ENCODE data around the gene CASR.

The CASR gene

DNA sequence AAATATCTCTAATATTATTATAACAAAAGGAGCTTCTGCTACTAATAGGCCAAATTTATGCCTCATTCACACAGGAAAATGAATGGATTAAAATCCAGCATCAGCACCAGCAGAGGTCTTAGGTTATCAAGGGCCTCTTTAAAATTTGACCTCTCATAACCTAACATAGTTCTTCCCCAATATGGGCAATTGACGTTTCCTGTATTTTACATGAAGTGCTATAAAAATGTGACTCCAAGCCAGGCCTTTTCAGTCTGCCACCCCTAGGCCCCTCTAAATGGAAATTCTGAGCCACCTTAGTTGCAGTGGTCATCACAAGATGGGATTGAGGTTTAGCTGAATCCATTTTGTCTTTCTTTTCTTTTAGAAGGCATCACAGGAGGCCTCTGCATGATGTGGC, 70.1 kb downstream of the CASR start:
- no peaks in the 10 kb centered on the region for H3K9me3 ChIP-seq (ENCODE audit: control insufficient read depth, low read length)
- H3K4me1 ChIP-seq (ENCODE audit: control insufficient read depth, insufficient read depth, low read length, poor library complexity, severe bottlenecking), result no peaks in the 10 kb centered on the region
- DNase-seq, result no peak
- H3K27ac ChIP-seq (ENCODE audit: insufficient read depth, low read length, poor library complexity, severe bottlenecking), result no peak overlapping the region
- H3K36me3 ChIP-seq (ENCODE audit: control insufficient read depth, insufficient read depth, low read length), result no peaks in the 10 kb centered on the region
- no peak overlapping the region for H3K4me3 ChIP-seq (ENCODE audit: insufficient read depth, low read depth, low read length, poor library complexity, severe bottlenecking)
- no peaks in the 10 kb centered on the region for H3K27me3 ChIP-seq (replicated peaks; ENCODE audit: control insufficient read depth, insufficient read depth, low read length, poor library complexity, severe bottlenecking)

DNA sequence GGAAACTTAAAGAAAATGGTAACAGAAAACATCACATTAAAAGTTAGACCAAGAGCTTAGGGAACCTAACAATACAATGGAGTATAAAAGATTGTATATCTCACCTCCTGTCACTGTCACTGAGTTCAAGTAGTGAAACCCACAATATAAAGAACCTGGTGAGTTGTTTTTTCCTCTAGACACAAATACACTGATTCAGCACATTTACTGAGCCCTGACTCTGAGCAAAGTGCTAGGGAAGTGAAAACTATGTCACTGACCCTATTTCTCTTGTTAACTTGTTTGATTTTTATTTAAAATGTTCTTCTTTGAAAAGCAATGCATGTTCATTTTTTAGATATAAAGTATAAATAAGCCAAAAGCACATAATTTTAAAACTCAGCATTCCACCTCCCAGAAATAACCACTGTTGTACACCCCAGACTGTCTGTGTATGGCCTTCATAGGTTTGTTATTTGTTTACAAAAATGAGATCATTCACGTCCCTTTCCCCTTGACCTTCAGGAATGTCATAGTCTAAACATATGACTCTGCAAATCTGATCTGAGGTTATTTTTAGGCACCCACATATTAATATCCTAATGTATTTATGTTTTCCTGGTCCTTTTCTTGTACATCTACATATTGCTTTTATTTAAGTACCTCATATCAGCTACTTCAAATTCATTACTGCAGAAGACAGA, 72.4 kb downstream of the CASR start:
- no peaks in the 10 kb centered on the region for H3K4me1 ChIP-seq (ENCODE audit: control insufficient read depth, insufficient read depth, low read length, poor library complexity, severe bottlenecking)
- H3K36me3 ChIP-seq (ENCODE audit: control insufficient read depth, insufficient read depth, low read length), result no peaks in the 10 kb centered on the region
- H3K9me3 ChIP-seq (ENCODE audit: control insufficient read depth, low read length), result no peaks in the 10 kb centered on the region
- no peak overlapping the region for H3K4me3 ChIP-seq (ENCODE audit: insufficient read depth, low read depth, low read length, poor library complexity, severe bottlenecking)
- no peak overlapping the region for H3K27ac ChIP-seq (ENCODE audit: insufficient read depth, low read length, poor library complexity, severe bottlenecking)
- H3K27me3 ChIP-seq (replicated peaks; ENCODE audit: control insufficient read depth, insufficient read depth, low read length, poor library complexity, severe bottlenecking), result no peaks in the 10 kb centered on the region
- no peak for DNase-seq

GRCh38 chr3:122257644-122258364, 74.3 kb downstream of the CASR start:
- H3K36me3 ChIP-seq (ENCODE audit: control insufficient read depth, insufficient read depth, low read length), result no peaks in the 10 kb centered on the region
- no peak for DNase-seq
- H3K27me3 ChIP-seq (replicated peaks; ENCODE audit: control insufficient read depth, insufficient read depth, low read length, poor library complexity, severe bottlenecking), result no peaks in the 10 kb centered on the region
- H3K4me1 ChIP-seq (ENCODE audit: control insufficient read depth, insufficient read depth, low read length, poor library complexity, severe bottlenecking), result no peaks in the 10 kb centered on the region
- no peak overlapping the region for H3K27ac ChIP-seq (ENCODE audit: insufficient read depth, low read length, poor library complexity, severe bottlenecking)
- no peaks in the 10 kb centered on the region for H3K9me3 ChIP-seq (ENCODE audit: control insufficient read depth, low read length)
- H3K4me3 ChIP-seq (ENCODE audit: insufficient read depth, low read depth, low read length, poor library complexity, severe bottlenecking), result no peak overlapping the region

- H3K36me3 ChIP-seq (ENCODE audit: control insufficient read depth, insufficient read depth, low read length), result no peaks in the 10 kb centered on the region
- no peak overlapping the region for H3K27ac ChIP-seq (ENCODE audit: insufficient read depth, low read length, poor library complexity, severe bottlenecking)
- H3K4me1 ChIP-seq (ENCODE audit: control insufficient read depth, insufficient read depth, low read length, poor library complexity, severe bottlenecking), result no peaks in the 10 kb centered on the region
- H3K4me3 ChIP-seq (ENCODE audit: insufficient read depth, low read depth, low read length, poor library complexity, severe bottlenecking), result no peak overlapping the region
- H3K9me3 ChIP-seq (ENCODE audit: control insufficient read depth, low read length), result no peaks in the 10 kb centered on the region
- H3K27me3 ChIP-seq (replicated peaks; ENCODE audit: control insufficient read depth, insufficient read depth, low read length, poor library complexity, severe bottlenecking), result no peaks in the 10 kb centered on the region
- DNase-seq, result peak; percentile 5 to 27 (median 25)
Measured at GRCh38 chr3:122258757-122259371, 75.4 kb downstream of the CASR start.

DNA sequence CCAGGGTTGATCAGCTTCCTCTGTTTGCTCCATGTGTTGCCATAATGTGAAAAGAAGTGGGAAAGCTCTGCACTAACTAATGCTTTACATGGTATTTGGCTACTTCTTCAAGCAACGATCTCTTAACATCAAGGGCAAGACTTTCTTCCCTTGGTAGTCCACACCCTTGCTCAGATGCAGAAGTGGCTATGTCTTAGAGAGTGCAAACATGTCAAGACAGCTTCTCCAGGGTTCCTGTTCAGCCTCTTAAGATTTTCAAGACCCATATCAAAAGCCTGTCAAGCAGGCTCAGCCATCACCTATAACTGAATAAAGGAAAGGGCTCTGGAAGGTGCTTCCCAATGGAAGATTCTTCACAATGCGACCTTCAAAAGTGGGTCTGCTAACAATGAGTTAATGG, 76.7 kb downstream of the CASR start:
- no peak overlapping the region for H3K27ac ChIP-seq (ENCODE audit: insufficient read depth, low read length, poor library complexity, severe bottlenecking)
- no peak for DNase-seq
- H3K4me1 ChIP-seq (ENCODE audit: control insufficient read depth, insufficient read depth, low read length, poor library complexity, severe bottlenecking), result no peaks in the 10 kb centered on the region
- H3K27me3 ChIP-seq (replicated peaks; ENCODE audit: control insufficient read depth, insufficient read depth, low read length, poor library complexity, severe bottlenecking), result no peaks in the 10 kb centered on the region
- H3K36me3 ChIP-seq (ENCODE audit: control insufficient read depth, insufficient read depth, low read length), result no peaks in the 10 kb centered on the region
- H3K9me3 ChIP-seq (ENCODE audit: control insufficient read depth, low read length), result no peaks in the 10 kb centered on the region
- H3K4me3 ChIP-seq (ENCODE audit: insufficient read depth, low read depth, low read length, poor library complexity, severe bottlenecking), result no peak overlapping the region

GRCh38 chr3:122263058-122263457, 79.6 kb downstream of the CASR start:
- no peak overlapping the region for H3K4me3 ChIP-seq (ENCODE audit: insufficient read depth, low read depth, low read length, poor library complexity, severe bottlenecking)
- H3K4me1 ChIP-seq (ENCODE audit: control insufficient read depth, insufficient read depth, low read length, poor library complexity, severe bottlenecking), result no peaks in the 10 kb centered on the region
- DNase-seq, result no peak

DNA sequence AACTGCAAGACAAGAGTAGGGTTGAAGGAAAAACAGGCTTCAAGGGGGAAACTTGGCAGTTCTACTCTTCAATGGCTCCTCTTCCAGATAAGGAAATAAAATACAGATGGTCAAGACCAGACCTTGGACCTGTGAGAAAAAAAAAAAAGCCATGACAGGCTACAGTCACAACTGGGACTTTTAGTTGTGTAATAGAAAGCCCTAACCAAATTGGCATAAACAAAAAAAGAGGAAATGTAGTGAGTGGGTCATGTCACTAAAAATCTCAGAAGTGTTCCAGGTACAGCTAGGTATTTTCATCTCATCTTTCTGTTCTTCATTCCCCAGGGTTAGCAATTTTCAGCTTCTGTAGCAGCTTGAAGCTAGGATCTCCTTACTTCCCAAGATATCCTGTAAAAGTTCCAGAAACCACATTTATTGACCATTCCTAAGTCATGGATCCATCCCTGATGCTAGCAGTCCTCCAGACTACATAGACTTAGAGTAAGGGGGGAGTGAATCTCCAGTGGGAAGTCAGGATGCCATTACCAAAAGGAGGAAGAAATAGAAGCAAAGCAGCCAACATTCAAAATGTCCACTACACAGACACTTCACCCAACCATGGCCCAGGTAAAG, 80.6 kb downstream of the CASR start:
- H3K27ac ChIP-seq (ENCODE audit: insufficient read depth, low read length, poor library complexity, severe bottlenecking), result no peak overlapping the region
- H3K4me3 ChIP-seq (ENCODE audit: insufficient read depth, low read depth, low read length, poor library complexity, severe bottlenecking), result no peak overlapping the region
- H3K4me1 ChIP-seq (ENCODE audit: control insufficient read depth, insufficient read depth, low read length, poor library complexity, severe bottlenecking), result no peaks in the 10 kb centered on the region
- H3K36me3 ChIP-seq (ENCODE audit: control insufficient read depth, insufficient read depth, low read length), result no peaks in the 10 kb centered on the region
- H3K27me3 ChIP-seq (replicated peaks; ENCODE audit: control insufficient read depth, insufficient read depth, low read length, poor library complexity, severe bottlenecking), result no peaks in the 10 kb centered on the region
- H3K9me3 ChIP-seq (ENCODE audit: control insufficient read depth, low read length), result no peaks in the 10 kb centered on the region
- no peak for DNase-seq

More at GRCh38 chr3:122263058-122263457, 79.6 kb downstream of the CASR start:
- Histone ChIP-seq H3K27ac (ENCODE audit: insufficient read depth, low read length, poor library complexity, severe bottlenecking) (no peak overlapping the region), H3K36me3 (ENCODE audit: control insufficient read depth, insufficient read depth, low read length) (no peaks in the 10 kb centered on the region), H3K27me3 (replicated peaks; ENCODE audit: control insufficient read depth, insufficient read depth, low read length, poor library complexity, severe bottlenecking) (no peaks in the 10 kb centered on the region), H3K9me3 (ENCODE audit: control insufficient read depth, low read length) (no peaks in the 10 kb centered on the region)

- H3K9me3 ChIP-seq (ENCODE audit: control insufficient read depth, low read length), result no peaks in the 10 kb centered on the region
- DNase-seq, result no peak
- H3K27me3 ChIP-seq (replicated peaks; ENCODE audit: control insufficient read depth, insufficient read depth, low read length, poor library complexity, severe bottlenecking), result no peaks in the 10 kb centered on the region
- H3K4me3 ChIP-seq (ENCODE audit: insufficient read depth, low read depth, low read length, poor library complexity, severe bottlenecking), result no peak overlapping the region
- H3K27ac ChIP-seq (ENCODE audit: insufficient read depth, low read length, poor library complexity, severe bottlenecking), result no peak overlapping the region
- no peaks in the 10 kb centered on the region for H3K36me3 ChIP-seq (ENCODE audit: control insufficient read depth, insufficient read depth, low read length)
- H3K4me1 ChIP-seq (ENCODE audit: control insufficient read depth, insufficient read depth, low read length, poor library complexity, severe bottlenecking), result no peaks in the 10 kb centered on the region
Measured at GRCh38 chr3:122265957-122266356, 82.5 kb downstream of the CASR start.

DNA sequence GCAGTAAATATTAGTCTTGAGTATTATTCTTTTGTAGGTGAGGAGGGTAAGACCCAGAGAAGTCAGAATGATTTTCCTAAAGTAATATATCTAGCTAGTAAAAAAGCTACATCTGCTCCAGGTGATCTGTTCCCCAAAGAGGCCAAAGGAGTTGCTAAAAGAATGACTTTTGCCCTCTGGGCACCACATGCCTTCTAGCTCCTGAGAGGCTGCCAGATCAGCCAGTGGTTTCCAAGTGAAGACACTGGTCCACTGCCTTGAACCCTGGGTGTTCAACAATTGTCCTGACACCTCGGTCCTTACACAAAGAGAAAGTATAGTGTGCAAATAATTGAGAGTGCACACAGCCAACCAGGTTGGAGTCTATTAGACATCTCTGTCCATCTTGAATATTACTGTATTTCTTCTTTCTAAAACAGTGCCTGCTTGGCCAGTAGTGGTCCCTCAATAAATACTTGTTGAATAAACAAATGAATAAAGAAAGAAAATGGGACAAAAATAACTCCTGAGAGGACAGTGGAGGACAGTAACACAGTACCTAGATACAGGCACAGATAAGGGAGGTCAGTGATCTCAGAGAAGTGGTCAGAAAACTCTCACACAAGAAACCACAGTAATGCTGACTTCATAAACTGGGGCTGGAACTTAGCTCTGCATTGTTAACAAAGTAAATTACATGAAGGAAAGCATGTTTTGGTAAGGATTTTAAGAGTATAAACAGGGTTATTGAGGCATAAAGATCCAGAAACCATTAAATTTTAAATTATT, 85.0 kb downstream of the CASR start:
- Histone ChIP-seq H3K9me3 (ENCODE audit: control insufficient read depth, low read length) (no peaks in the 10 kb centered on the region), H3K27ac (ENCODE audit: insufficient read depth, low read length, poor library complexity, severe bottlenecking) (no peak overlapping the region), H3K4me1 (ENCODE audit: control insufficient read depth, insufficient read depth, low read length, poor library complexity, severe bottlenecking) (peaks cover 15% of the 10 kb centered on the region), H3K27me3 (replicated peaks; ENCODE audit: control insufficient read depth, insufficient read depth, low read length, poor library complexity, severe bottlenecking) (no peaks in the 10 kb centered on the region), H3K4me3 (ENCODE audit: insufficient read depth, low read depth, low read length, poor library complexity, severe bottlenecking) (no peak overlapping the region), H3K36me3 (ENCODE audit: control insufficient read depth, insufficient read depth, low read length) (no peaks in the 10 kb centered on the region)
- DNase-seq, result no peak
